Hematopoietic multipotent progenitor cell treated with erythropoietin and hydrocortisone succinate and interleukin-3 and kit ligand, for 8 days (in vitro differentiated cells): ENCODE data around the gene FAM53A.
"Not testable (repeated sequence)": the region's sequence is repeated elsewhere in the genome, so short reads cannot be mapped to it uniquely, and the experiment has no call there.

Source experiments
- DNase-seq: peaks from one replicate; pipeline ENCODE4 v3.0.0-alpha.2; 2015

FAM53A gene

GRCh38 chr4:1716065-1716945, 32.2 kb upstream of the FAM53A start:
- DNase-seq, result no peak

- DNase-seq, result peak; percentile 48
Observed at GRCh38 chr4:1715002-1715758, 31.1 kb upstream of the FAM53A start.

GRCh38 chr4:1714303-1715001, 30.3 kb upstream of the FAM53A start:
- DNase-seq, result peak; percentile 41

- DNase-seq, result no peak
Observed at GRCh38 chr4:1713003-1713851, 29.1 kb upstream of the FAM53A start.

- DNase-seq, result peak; percentile 97
Observed at GRCh38 chr4:1712216-1713002, 28.3 kb upstream of the FAM53A start, which contains the start of gene SLBP. TSS of gene SLBP (minus strand) at chr4:1712319. CDS start at chr4:1712188, 131 bp downstream.

- peak; percentile 43 for DNase-seq
Observed at GRCh38 chr4:1711571-1712215, 27.6 kb upstream of the FAM53A start.

GRCh38 chr4:1711055-1711570, 27.0 kb upstream of the FAM53A start:
- no peak for DNase-seq

- DNase-seq, result no peak
Observed at GRCh38 chr4:1708581-1708980, 24.5 kb upstream of the FAM53A start.

GRCh38 chr4:1706358-1706757, 22.2 kb upstream of the FAM53A start:
- no peak for DNase-seq

- no peak for DNase-seq
Observed at GRCh38 chr4:1705732-1706131, 21.6 kb upstream of the FAM53A start.

GRCh38 chr4:1703867-1704266, 19.8 kb upstream of the FAM53A start:
- peak; percentile 46 for DNase-seq

GRCh38 chr4:1701671-1702070, 17.6 kb upstream of the FAM53A start:
- DNase-seq, result not testable (repeated sequence)

GRCh38 chr4:1695913-1696312, 11.8 kb upstream of the FAM53A start:
- DNase-seq, result no peak

- DNase-seq, result peak; percentile 84
Observed at GRCh38 chr4:1693131-1693896, 9.2 kb upstream of the FAM53A start.

GRCh38 chr4:1691737-1692373, 7.7 kb upstream of the FAM53A start:
- no peak for DNase-seq

GRCh38 chr4:1690698-1691097, 6.6 kb upstream of the FAM53A start:
- DNase-seq, result no peak

GRCh38 chr4:1686440-1687036, 2.4 kb upstream of the FAM53A start:
- no peak for DNase-seq

GRCh38 chr4:1685235-1686150, 1.4 kb upstream of the FAM53A start:
- no peak for DNase-seq
